GM12878 (cell line): ENCODE results near the gene SEPTIN10.

Experiments used
- CREM ChIP-seq: IDR thresholded peaks from 2 replicates; pipeline ENCODE4 v1.6.1; 2014; ENCODE audit warnings: antibody characterized with exemption, low read depth
- ETV6 ChIP-seq, 2 experiments: fragments of 450-650 bp in 1 of 2; IDR thresholded peaks in 1 of 2; conservative IDR thresholded peaks in 1 of 2; 2 replicates each; pipeline ENCODE4 v1.6.1; 2014; ENCODE audit warnings: antibody characterized with exemption in 1 of 2, borderline replicate concordance in 1 of 2, low read depth in 1 of 2, mild to moderate bottlenecking in 1 of 2, moderate library complexity in 1 of 2
- EZH2 ChIP-seq: IDR thresholded peaks from 2 replicates; pipeline ENCODE4 v1.6.1; 2012; ENCODE audit warnings: low read depth, mild to moderate bottlenecking, control low read depth, inconsistent platforms, low read length, borderline replicate concordance; ENCODE audit not compliant: control insufficient read depth
- FOXM1 ChIP-seq: IDR thresholded peaks from 2 replicates; pipeline ENCODE4 v1.6.1; 2012; ENCODE audit warnings: low read depth, mild to moderate bottlenecking, inconsistent platforms, low read length, moderate library complexity
- POLR2A ChIP-seq: IDR thresholded peaks from 2 replicates; pipeline ENCODE4 v1.6.1; 2011; ENCODE audit warnings: low read depth, mild to moderate bottlenecking, low read length
- RAD21 ChIP-seq: IDR thresholded peaks from 2 replicates; pipeline ENCODE4 v1.6.1; 2011; ENCODE audit warnings: mild to moderate bottlenecking, low read depth, low read length, moderate library complexity; ENCODE audit not compliant: insufficient read depth
- SIN3A ChIP-seq: IDR thresholded peaks from 2 replicates; pipeline ENCODE4 v1.6.1; 2012; ENCODE audit warnings: low read depth, low read length, improper control_type of control experiment
- SREBF2 ChIP-seq: IDR thresholded peaks from 2 replicates; pipeline ENCODE4 v1.6.1; 2012; ENCODE audit warnings: mild to moderate bottlenecking, low read length
- SRF ChIP-seq, 2 experiments: IDR thresholded peaks; 2 replicates each; pipeline ENCODE4 v1.6.1; 2011; ENCODE audit warnings: low read depth in 2 of 2, low read length in 2 of 2, mild to moderate bottlenecking in 1 of 2, moderate library complexity in 1 of 2
- YY1 ChIP-seq: IDR thresholded peaks from 2 replicates; pipeline ENCODE4 v1.6.1; 2011; ENCODE audit warnings: low read depth, mild to moderate bottlenecking, low read length
- TF ChIP-seq, protein P1 (sequence below): IDR thresholded peaks from 2 replicates; pipeline ENCODE4 v1.6.1; 2012; ENCODE audit warnings: low read depth, low read length, improper control_type of control experiment
- TF ChIP-seq, protein P2 (sequence below), 3 experiments: IDR thresholded peaks in 2 of 3; conservative IDR thresholded peaks in 1 of 3; 2 replicates each; pipeline ENCODE4 v1.5.1; 2011; ENCODE audit warnings: low read depth in 3 of 3, low read length in 3 of 3, mild to moderate bottlenecking in 3 of 3, control low read depth in 2 of 3, moderate library complexity in 2 of 3, inconsistent platforms in 1 of 3, mixed read lengths in 1 of 3; ENCODE audit not compliant: control insufficient read depth in 2 of 3, insufficient read depth in 1 of 3; ENCODE audit errors: extremely low read depth in 1 of 3

DNA sequence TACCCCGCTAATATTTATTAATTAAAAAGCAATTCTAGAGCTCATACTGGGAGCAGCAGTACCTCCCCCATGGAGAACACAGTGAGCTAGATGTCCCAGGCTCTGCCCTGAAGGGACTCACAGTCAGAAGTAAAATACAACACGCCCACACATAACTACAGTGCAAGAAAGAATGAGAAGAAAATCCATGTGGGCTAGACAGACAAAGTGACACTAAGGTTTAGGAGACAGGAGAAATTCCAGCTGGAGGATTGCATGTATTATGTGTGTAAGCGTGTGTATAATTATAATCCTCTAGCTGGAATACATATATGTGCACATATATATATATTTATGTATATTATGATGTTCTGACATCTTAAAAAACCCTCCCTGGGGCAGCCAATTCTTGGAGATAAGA is 16.1 kb upstream of the SEPTIN10 start:
- TF ChIP-seq POLR2A, result no peak
- no peak for TF ChIP-seq SIN3A
- TF ChIP-seq, protein P1, sequence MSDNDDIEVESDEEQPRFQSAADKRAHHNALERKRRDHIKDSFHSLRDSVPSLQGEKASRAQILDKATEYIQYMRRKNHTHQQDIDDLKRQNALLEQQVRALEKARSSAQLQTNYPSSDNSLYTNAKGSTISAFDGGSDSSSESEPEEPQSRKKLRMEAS, result no peak
- TF ChIP-seq RAD21, result no peak
- no peak for TF ChIP-seq ETV6 (conservative IDR thresholded peaks at IDR 0.05 in 1 of 2, IDR thresholded peaks at IDR 0.05 in 1 of 2; ENCODE audit: borderline replicate concordance in 1 of 2, low read depth in 1 of 2)
- TF ChIP-seq, protein P2, sequence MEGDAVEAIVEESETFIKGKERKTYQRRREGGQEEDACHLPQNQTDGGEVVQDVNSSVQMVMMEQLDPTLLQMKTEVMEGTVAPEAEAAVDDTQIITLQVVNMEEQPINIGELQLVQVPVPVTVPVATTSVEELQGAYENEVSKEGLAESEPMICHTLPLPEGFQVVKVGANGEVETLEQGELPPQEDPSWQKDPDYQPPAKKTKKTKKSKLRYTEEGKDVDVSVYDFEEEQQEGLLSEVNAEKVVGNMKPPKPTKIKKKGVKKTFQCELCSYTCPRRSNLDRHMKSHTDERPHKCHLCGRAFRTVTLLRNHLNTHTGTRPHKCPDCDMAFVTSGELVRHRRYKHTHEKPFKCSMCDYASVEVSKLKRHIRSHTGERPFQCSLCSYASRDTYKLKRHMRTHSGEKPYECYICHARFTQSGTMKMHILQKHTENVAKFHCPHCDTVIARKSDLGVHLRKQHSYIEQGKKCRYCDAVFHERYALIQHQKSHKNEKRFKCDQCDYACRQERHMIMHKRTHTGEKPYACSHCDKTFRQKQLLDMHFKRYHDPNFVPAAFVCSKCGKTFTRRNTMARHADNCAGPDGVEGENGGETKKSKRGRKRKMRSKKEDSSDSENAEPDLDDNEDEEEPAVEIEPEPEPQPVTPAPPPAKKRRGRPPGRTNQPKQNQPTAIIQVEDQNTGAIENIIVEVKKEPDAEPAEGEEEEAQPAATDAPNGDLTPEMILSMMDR (IDR thresholded peaks at IDR 0.05 in 2 of 3, conservative IDR thresholded peaks at IDR 0.05 in 1 of 3; ENCODE audit: control insufficient read depth in 2 of 3, extremely low read depth in 1 of 3, insufficient read depth in 1 of 3, low read depth in 3 of 3, low read length in 3 of 3), result no peak
- TF ChIP-seq EZH2, result no peak
- TF ChIP-seq FOXM1, result no peak
- no peak for TF ChIP-seq SREBF2
- no peak for TF ChIP-seq SRF (IDR thresholded peaks at IDR 0.05; ENCODE audit: low read depth in 2 of 2, low read length in 2 of 2)
- no peak for TF ChIP-seq YY1
- TF ChIP-seq CREM, result no peak
